Esophagus squamous epithelium (tissue), 5 donors: ENCODE results near the gene IMPG1. TPM values are rescaled to one million over a fixed set of nuclear protein-coding genes. Genes with fewer than 3 reads are reported as not detected.
A peak's percentile ranks its signal among the peaks of the same experiment; 100 is the strongest.

Experiments used
- DNase-seq: peaks from one replicate; lab custom pipeline; 2025; lab: John Stamatoyannopoulos, UW
- H3K27ac ChIP-seq, 4 donors: fragments of 200-600 bp; sonication (generic); one replicate each; pipeline ENCODE4 v1.5.1; 2016 to 2019; ENCODE audit warnings: mild to moderate bottlenecking in 1 of 4
- H3K27me3 ChIP-seq, 4 donors: fragments of 200-600 bp; sonication (generic); 1 replicate in 3 of 4; 2 replicates in 1 of 4; pipeline versions ENCODE4 v1.5.1 to v1.6.0; 2017 to 2021; ENCODE audit warnings: antibody characterized with exemption in 1 of 4
- H3K36me3 ChIP-seq, 3 donors: fragments of 200-600 bp; sonication (generic); one replicate each; pipeline ENCODE4 v1.5.1; 2016 to 2019
- H3K4me1 ChIP-seq, 3 donors: fragments of 200-600 bp; sonication (generic); one replicate each; pipeline ENCODE4 v1.5.1; 2017 to 2019
- H3K4me3 ChIP-seq, 4 donors: fragments of 200-600 bp; sonication (generic); 1 replicate in 3 of 4; 2 replicates in 1 of 4; pipeline ENCODE4 v1.5.1; 2016 to 2019; ENCODE audit warnings: mild to moderate bottlenecking in 2 of 4, moderate library complexity in 1 of 4
- H3K9me3 ChIP-seq, 3 donors: fragments of 200-600 bp; sonication (generic); one replicate each; pipeline ENCODE4 v1.5.1; 2016 to 2019
- POLR2A ChIP-seq, 4 donors: fragments of 450-650 bp; IDR thresholded peaks; one replicate each; pipeline ENCODE4 v1.6.1; 2017; ENCODE audit warnings: antibody characterized with exemption in 4 of 4, mild to moderate bottlenecking in 4 of 4, moderate library complexity in 3 of 4
- WGBS, 2 donors: methylation state at CpG; one replicate each; pipeline ENCODE4 v1.1.5; 2018; 5-methylcytosine and 5-hydroxymethylcytosine counted together
- intact Hi-C: fragments of 100-400 bp; cut with DNase I; formaldehyde crosslinking; loops from one replicate; pipeline ENCODE4 v1.15.0; 2022
- total RNA-seq, 4 donors: library from RNA; depleted of rRNA; stranded (reverse); fragments of >200 nt; gene quantifications; one replicate each; pipeline ENCODE4 v1.1.0, GENCODE V29; 2016
- TF ChIP-seq, protein P1 (sequence below), 6 experiments: fragments of 450-650 bp in 4 of 6; fragments of 200-600 bp in 2 of 6; sonication (generic) in 2 of 6; IDR thresholded peaks; one replicate each; pipeline ENCODE4 v1.5.1; 2016 to 2019; ENCODE audit warnings: antibody characterized with exemption in 6 of 6, mild to moderate bottlenecking in 4 of 6, moderate library complexity in 4 of 6
- donor health status: DM: yes; HTN: yes; CAD: no.

IMPG1 gene
- total RNA-seq, 4 donors from 2014 or later, result 0.13 TPM; not detected in 3

DNA sequence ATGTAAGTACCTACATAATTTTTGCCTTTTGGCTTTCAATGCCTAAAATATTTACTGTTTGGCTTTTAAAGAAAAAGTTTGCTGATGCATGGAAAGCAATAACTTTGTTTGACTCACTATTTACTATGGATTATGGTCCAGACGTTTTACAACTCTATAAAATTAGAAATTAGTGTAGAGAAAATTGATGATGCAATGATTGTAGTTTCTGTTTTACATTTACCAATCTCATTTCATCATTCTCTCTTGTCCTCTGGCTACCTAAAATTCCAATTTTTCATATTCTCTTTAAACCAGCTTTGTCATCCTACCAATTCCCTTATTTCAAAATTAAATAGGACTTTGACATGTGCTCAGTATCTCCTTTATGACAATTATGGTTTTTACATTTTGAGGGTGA lies 131.0 kb downstream of the IMPG1 start:
- H3K27me3 ChIP-seq, result peaks cover 0 to 7% (median 0%) of the 10 kb centered on the region in 4 donors
- TF ChIP-seq POLR2A (IDR thresholded peaks at IDR 0.05), result no peak
- TF ChIP-seq, protein P1, sequence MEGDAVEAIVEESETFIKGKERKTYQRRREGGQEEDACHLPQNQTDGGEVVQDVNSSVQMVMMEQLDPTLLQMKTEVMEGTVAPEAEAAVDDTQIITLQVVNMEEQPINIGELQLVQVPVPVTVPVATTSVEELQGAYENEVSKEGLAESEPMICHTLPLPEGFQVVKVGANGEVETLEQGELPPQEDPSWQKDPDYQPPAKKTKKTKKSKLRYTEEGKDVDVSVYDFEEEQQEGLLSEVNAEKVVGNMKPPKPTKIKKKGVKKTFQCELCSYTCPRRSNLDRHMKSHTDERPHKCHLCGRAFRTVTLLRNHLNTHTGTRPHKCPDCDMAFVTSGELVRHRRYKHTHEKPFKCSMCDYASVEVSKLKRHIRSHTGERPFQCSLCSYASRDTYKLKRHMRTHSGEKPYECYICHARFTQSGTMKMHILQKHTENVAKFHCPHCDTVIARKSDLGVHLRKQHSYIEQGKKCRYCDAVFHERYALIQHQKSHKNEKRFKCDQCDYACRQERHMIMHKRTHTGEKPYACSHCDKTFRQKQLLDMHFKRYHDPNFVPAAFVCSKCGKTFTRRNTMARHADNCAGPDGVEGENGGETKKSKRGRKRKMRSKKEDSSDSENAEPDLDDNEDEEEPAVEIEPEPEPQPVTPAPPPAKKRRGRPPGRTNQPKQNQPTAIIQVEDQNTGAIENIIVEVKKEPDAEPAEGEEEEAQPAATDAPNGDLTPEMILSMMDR (IDR thresholded peaks at IDR 0.05), result no peak
- no peaks in the 10 kb centered on the region for H3K36me3 ChIP-seq
- no peaks in the 10 kb centered on the region for H3K4me1 ChIP-seq
- no peak overlapping the region for H3K27ac ChIP-seq
- H3K9me3 ChIP-seq, result no peaks in the 10 kb centered on the region
- H3K4me3 ChIP-seq, result no peak overlapping the region
- intact Hi-C loops, result no loop called here
- DNase-seq, result no peak
- WGBS, 2 donors, result 7 to 14% methylated on average over 1 of the region's 1 CpG

DNA sequence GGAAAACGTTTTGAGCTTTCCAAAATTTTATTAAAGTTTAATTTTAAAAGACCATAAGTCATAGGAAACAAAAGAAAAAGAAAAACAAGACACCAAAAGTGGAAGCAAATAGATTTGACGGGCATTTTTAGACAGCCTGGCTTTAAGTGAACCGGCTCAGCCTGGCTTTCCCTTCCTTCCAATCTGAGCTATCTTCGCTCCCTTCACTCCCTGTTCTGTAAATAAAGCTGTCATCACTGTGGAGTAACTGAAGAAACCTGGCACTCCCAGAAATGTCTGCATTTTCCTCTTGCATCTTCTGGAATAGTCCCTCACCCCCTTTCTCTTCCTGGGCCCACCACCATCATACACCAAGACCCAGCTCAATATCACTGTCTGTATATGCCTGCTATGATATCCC lies 131.9 kb downstream of the IMPG1 start:
- WGBS, 2 donors, result 54 to 59% methylated on average over 4 of the region's 4 CpGs
- TF ChIP-seq, protein P1 (IDR thresholded peaks at IDR 0.05), result no peak
- no peak for TF ChIP-seq POLR2A (IDR thresholded peaks at IDR 0.05)

DNA sequence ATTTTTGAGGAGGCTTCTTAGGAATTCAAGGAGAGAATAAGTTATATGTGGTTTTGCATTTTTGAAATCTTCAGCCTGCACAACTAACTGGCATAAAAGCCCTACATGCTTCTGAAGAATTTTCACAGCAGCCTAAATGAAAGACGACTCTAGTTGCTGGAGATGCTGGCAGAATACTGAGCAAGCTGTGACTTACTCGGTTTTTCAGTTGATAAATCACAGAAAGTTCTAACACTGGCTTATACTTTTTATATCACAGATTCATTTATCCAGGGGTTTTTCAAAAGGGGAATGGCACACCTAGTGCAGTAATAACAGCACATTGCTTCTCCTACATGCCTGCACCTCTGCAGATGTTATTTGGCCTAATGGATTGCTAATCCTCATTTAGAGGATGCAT lies 134.6 kb downstream of the IMPG1 start:
- 61 to 71% methylated on average over 2 of the region's 2 CpGs for WGBS, 2 donors
- DNase-seq, result no peak
- intact Hi-C loops, result no loop called here
- Histone ChIP-seq H3K36me3 (no peaks in the 10 kb centered on the region), H3K4me3 (no peak overlapping the region), H3K4me1 (peaks cover 0 to 11% (median 6%) of the 10 kb centered on the region in 3 donors), H3K27me3 (peaks cover 0 to 15% (median 0%) of the 10 kb centered on the region in 4 donors), H3K27ac (no peak overlapping the region), H3K9me3 (no peaks in the 10 kb centered on the region)
- TF ChIP-seq, protein P1 (IDR thresholded peaks at IDR 0.05), result no peak
- no peak for TF ChIP-seq POLR2A (IDR thresholded peaks at IDR 0.05)

More for the DNA sequence above, 131.9 kb downstream of the IMPG1 start:
- H3K36me3 ChIP-seq, result no peaks in the 10 kb centered on the region
- intact Hi-C loops, result no loop called here
- H3K27me3 ChIP-seq, result peaks cover 0 to 9% (median 0%) of the 10 kb centered on the region in 4 donors
- H3K9me3 ChIP-seq, result no peaks in the 10 kb centered on the region
- no peak for DNase-seq
- H3K4me1 ChIP-seq, result no peaks in the 10 kb centered on the region
- no peak overlapping the region for H3K4me3 ChIP-seq
- H3K27ac ChIP-seq, result no peak overlapping the region

DNA sequence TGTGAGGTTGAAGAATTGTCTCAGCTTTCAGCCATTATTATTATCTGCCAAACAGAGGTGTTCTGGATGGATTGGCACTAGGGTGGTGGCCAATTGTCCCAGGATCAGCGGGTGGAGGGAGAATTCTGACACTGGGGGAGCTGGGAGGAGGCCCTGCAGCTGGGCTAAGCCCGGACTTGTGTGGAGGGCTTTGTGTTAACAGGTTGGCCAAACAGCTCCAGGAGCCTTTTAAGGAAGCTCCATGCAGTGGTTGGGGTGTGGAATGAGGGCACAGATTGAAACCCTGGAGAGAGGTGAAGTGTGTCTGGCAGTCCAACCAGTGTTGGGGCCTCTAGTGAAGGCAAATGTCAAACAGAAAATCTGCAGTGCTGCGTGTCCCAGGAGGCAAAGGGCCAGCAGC lies 135.8 kb downstream of the IMPG1 start:
- no peak for DNase-seq
- no peak overlapping the region for H3K27ac ChIP-seq
- H3K27me3 ChIP-seq, result peaks cover 0 to 15% (median 0%) of the 10 kb centered on the region in 4 donors
- no peak for TF ChIP-seq POLR2A (IDR thresholded peaks at IDR 0.05)
- TF ChIP-seq, protein P1 (IDR thresholded peaks at IDR 0.05), result no peak
- H3K4me1 ChIP-seq, result peaks cover 0 to 11% (median 6%) of the 10 kb centered on the region in 3 donors
- no peaks in the 10 kb centered on the region for H3K36me3 ChIP-seq
- H3K4me3 ChIP-seq, result no peak overlapping the region
- WGBS, 2 donors, result 47 to 62% methylated on average over 1 of the region's 3 CpGs
- intact Hi-C loops, result no loop called here
- no peaks in the 10 kb centered on the region for H3K9me3 ChIP-seq

DNA sequence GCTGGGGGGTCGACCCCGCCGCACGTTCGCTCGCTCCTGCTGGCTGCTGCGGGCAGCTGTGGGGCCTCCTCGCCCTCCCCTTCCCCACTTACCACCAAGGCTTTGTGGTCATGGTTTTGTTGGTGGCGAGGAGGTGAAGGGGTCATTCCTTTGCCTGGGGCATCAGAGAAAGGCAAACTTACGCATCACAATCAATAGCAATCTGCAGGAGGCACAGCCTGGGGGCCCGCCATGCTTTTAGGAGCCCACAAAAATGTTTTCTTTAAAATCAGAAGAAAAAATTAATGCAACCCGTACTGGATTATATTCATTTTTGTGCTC lies 137.0 kb downstream of the IMPG1 start:
- Histone ChIP-seq H3K4me3 (peak overlapping the region; percentile 9 to 56 (median 36)), H3K36me3 (no peaks in the 10 kb centered on the region), H3K9me3 (no peaks in the 10 kb centered on the region), H3K27me3 (peaks cover 0 to 15% (median 0%) of the 10 kb centered on the region in 4 donors), H3K4me1 (peaks cover 0 to 11% (median 6%) of the 10 kb centered on the region in 3 donors), H3K27ac (no peak overlapping the region)
- intact Hi-C loops, result no loop called here
- WGBS, 2 donors, result 36 to 73% methylated on average over 4 to 10 of the region's 12 CpGs
- no peak for DNase-seq
- no peak for TF ChIP-seq POLR2A (IDR thresholded peaks at IDR 0.05)
- TF ChIP-seq, protein P1 (IDR thresholded peaks at IDR 0.05), result no peak
